GDM1 (cell line): ENCODE data around the gene C1orf21.

Experiments used
- DNase-seq: peaks from one replicate; lab custom pipeline; 2025; lab: John Stamatoyannopoulos, UW

The C1orf21 gene

GRCh38 chr1:184518736-184519357 is 132.0 kb downstream of the C1orf21 start:
- DNase-seq, result no peak

GRCh38 chr1:184520336-184520735 is 133.5 kb downstream of the C1orf21 start:
- no peak for DNase-seq

- no peak for DNase-seq
Observed at GRCh38 chr1:184524248-184524647, 137.4 kb downstream of the C1orf21 start.

DNA sequence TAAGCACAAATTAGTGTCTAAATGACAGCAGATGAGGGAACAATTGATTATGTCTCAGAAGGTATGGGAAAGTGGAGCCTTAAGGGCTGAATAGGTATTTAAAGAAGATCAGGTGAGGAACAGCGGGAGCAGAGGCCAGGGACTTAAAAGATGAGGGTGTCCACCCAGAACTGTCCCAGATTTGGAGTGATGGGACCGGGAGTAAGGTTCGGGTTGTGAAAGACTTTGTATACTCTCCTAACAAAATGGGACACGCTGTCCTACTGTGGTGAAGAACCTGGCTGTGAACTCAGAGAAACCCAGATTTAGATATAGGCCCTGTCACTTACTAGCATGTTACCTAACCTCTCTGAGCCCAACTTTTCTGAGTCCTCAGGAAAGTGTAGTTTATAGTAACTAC is 140.6 kb downstream of the C1orf21 start:
- no peak for DNase-seq

- no peak for DNase-seq
Observed at GRCh38 chr1:184530226-184530625, 143.4 kb downstream of the C1orf21 start.

- no peak for DNase-seq
Observed at GRCh38 chr1:184531296-184531695, 144.5 kb downstream of the C1orf21 start.

DNA sequence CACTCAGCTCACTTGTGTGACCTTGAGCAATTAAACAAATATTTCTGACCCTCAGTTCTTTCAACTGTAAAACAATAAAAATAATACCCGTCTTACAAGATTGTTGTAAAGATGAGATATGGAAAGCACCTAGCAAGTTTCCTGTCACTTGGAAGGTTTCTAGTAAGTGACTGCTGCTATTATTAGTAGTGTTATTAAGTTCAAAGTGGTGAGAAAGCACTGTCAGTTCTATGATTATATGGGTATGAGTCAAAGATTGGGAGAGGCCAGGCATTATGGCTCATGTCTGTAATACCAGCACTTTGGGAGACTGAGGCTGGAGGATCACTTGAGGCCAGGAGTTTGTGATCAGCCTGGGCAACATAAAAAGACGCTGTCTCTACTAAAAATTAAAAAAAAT is 145.4 kb downstream of the C1orf21 start:
- DNase-seq, result no peak

DNA sequence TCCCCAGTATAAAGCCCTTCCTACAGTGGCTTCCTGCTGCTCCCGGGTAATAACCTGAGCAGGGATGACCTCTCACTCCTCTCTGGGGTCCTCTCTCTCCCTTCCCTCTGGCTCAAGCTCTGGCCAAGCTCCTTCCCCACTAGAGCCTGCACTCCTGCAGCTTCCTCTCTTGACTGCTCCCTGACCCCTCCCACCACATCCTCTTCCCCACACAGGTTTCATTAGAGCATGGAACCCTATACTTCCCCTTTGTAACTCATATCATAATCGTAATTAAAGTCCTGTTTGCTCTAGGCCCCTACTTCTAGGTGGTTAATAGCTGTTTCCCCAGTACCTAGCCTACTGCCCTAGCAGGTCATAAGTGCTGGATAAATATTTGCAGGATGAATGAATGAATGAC is 146.2 kb downstream of the C1orf21 start:
- peak; percentile 57 for DNase-seq

- no peak for DNase-seq
Observed at GRCh38 chr1:184533915-184534314, 147.1 kb downstream of the C1orf21 start.

DNA sequence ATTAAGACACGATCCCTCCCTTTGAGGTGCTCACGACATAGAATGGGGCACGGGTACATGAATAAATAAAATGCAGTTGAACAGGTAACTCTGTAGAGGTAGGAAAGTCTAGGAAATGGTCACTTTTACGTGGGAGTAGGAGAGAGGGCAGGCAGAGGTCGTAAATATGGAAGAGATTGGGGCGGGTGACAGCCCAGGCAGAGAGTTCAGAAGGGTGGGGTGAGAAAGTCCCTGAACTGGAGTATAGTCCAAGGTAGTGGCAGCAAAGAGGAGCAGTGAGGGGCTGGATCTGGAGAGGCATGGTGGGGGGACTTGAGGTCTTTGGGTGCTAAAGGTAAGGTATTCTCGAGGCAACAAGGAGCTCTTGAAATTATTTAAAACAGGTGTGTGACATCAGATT is 147.9 kb downstream of the C1orf21 start:
- DNase-seq, result no peak

- no peak for DNase-seq
Observed at GRCh38 chr1:184535191-184535970, 148.6 kb downstream of the C1orf21 start.

DNA sequence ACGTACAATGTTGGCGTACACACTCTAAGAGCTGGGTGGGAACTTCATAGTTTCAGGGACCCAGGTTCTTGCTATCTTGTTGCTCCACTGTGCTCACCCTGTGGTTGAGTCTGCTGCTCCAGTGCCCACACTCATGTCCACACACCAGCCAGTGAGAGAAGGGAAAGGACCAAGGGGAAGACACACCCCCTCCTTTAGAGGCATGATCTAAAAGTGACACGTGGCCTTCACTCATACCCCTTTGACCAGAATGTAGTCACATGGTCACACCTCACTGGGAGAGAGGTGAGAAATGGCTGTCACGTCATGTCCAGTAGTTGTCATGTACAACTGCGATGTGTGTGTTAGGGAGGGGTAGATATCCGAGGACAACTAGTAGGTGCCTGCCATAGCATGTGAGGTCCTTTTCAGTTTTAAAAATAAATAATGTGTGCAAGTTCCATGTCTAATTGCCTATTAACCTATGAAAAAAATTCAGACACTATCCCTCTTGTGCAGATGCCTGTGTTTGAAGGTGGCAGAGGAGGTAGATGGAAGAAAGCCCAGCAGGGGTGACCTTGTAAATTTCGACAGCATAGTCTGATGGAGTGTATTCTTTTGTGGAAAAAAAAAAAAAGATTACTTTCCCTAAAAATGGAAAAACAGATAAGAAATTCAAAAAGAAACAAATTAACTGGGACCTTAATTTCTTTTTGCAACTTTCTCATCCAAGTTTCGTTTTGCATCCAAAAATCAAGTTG is 149.6 kb downstream of the C1orf21 start:
- DNase-seq, result no peak

DNA sequence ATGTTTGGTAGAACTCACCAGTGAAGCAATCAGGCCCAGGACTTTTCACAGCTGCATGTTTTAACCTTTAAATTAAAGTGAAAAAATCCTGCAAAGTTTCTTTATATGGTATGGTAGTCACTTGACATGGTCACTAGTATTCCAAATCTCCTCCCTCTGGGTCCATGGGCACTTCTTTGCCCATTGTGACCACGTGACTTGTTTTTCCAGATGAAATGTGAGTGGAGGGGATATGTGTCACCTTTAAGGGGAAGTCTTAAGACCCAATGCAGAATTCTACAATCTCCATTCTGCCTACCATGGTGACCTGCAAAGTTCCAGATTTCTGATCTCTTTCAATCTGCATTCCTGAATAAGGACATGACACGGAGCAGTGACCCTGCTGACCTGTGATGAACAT is 152.8 kb downstream of the C1orf21 start:
- DNase-seq, result no peak

- DNase-seq, result no peak
Observed at GRCh38 chr1:184541537-184542152, 154.8 kb downstream of the C1orf21 start.

DNA sequence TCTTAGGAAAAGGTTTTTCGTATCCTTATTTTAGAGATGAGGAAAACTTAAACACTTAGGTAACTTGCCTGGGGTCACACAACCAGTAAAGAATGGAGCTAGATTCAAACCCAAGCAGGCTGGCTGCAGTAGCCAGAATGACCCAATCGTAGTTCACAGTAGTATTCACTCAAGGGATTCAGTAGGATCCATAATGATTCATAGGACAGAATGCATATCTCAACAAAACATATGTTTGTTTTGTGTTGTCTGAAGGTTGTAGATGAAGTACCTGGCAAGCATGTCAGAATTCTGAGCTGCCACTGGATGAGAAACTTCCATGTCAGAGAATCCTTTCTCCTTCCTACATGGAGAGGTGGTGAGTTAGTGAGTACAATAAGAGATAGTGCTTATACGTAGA is 155.5 kb downstream of the C1orf21 start:
- no peak for DNase-seq

GRCh38 chr1:184545601-184546000 is 158.8 kb downstream of the C1orf21 start:
- DNase-seq, result no peak

DNA sequence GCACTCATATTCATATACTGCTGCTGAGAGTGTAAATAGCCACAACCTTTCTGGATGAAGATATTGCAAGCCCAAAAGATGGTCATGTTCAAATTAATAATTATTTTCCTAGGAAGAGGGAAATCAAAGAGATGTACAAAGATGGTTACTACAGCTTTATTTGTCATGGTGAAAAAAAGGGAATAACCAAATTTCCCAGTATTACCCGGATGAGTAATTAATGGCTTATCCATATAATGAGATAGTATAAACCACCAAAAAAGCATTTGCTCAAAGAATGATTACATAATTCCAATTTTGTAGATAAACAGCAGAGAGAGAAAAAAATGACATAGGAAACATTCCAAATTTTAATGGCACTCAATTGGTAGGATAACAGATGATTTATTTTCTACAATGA is 165.6 kb downstream of the C1orf21 start:
- no peak for DNase-seq

DNA sequence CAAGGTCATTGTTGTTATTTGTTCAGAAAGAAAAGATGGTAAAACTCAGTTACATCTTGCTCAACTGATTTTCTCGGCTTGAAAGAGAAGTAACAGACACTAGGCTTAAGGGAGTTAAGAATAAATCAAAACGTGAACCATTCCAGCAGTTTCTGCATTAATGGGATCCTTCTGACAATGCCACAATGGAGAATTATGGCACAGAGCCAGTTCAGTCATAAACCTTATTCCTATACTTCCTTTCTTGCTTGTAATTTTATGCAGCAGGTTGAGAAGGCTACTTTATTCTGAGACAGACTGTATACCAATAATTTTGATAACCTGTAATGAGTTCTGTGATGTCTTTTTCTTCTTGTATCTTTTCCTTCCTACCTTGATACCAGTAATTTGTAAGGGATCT is 167.0 kb downstream of the C1orf21 start:
- DNase-seq, result no peak

DNA sequence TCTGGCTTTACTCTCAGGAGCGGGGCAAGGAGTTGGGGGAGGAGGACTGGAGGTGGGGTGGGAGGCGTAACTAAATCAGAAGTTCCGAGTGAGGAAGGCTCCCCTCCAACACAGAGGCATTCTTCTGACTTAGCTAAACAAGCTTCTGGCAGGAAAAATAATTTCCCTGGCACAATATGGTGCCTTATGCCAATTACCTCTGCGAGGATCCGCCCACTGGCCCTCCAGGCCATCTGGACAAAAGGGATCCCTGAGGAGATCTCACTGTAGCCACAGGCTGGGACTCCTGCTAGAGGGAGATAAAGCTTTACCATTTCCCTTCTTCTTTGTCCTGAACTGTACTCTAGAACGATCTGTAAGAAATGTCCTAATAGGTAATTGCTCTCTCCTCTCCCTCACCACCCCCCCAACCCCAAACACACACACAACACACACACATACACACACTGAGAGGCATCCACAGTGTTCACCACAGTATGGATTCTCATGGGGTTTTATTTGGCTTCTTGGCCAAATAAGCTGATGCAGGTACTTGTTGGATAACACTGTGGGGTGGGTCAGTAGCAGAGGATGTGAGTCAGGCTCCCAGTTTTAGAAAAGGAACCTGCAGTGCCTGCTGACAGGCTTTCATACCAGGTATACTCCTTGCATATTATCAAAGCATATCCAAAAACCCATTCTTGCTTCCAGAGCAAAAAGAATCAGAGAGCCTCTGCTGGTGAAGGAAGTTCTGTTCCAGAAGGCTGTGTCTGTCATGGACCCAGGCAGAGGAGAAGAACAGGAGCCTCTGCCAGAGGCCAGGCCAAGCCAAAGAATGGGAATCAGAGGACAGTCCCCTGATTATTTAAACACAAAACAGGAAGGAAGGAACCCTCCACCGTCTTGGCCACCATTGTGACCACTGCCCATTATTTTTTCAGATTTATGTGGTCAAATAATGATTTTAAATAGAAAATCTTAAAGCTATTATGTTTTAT is 169.1 kb downstream of the C1orf21 start:
- no peak for DNase-seq

DNA sequence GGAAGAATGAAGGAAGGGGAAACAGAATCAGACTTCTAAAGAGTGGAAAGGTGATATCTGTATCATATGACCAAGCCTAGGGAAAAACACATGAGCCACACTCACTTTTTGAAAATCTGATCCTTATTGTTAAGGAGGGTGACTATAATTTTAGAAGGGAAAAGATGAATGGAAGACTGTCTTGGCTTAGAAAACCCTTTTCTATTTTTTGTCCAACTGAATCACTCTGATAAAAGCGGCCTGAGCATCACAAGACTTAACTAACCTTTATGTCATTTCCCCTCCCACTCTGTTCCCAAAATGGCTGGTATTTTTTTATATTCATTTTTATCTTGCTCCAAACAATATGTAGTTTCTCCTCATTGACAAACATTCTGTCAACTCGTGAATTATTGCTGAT is 169.8 kb downstream of the C1orf21 start:
- DNase-seq, result no peak
